NCI-H1436 (cell line): Measurements from ENCODE around the gene MED6.

Experiments
- DNase-seq: peaks from one replicate; lab custom pipeline; 2025; lab: John Stamatoyannopoulos, UW

Gene MED6, protein sequence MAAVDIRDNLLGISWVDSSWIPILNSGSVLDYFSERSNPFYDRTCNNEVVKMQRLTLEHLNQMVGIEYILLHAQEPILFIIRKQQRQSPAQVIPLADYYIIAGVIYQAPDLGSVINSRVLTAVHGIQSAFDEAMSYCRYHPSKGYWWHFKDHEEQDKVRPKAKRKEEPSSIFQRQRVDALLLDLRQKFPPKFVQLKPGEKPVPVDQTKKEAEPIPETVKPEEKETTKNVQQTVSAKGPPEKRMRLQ

DNA sequence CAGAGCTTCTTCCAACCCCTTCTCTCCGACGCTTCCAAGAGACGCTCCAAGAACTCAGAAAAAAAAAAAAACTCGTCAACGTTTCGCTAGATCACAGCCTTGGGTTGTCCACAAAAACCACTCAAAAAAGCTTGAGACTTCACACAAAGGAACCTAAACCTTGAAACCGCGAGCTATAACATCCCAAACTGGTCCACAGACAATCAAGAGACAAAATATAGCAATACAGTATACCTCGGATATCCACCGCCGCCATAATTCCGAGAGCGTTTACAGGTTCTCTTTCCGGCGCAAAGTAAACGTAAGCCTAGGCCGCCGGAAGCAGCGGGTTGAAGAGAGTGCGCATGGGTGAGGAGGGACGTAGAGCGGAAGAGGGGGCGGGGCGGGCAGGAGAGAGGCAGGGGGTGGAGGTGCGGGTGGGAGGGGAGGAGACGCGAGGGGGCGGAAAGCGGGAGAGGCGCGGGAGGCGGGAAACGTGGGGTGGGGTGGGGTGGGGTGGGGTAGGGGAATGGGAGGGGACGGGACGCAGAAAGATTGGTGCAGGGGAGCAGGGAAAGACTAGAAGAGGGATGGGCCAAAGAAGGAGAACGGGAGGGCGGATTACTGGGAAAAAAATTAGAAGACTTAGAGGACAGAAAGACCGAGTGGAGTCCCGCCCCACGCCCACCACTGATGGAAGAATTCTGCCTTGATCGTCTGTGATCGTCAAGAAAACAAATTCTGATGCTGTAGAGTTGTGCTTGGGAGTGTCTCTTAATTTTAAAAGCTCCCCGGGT lies at the start of gene MED6:
Gene MED6, minus strand, starts transcription at position 274 of the 776 bp plus-strand sequence. Its CDS starts 18 bp downstream, at position 256.
- DNase-seq = peak; percentile 94

DNA sequence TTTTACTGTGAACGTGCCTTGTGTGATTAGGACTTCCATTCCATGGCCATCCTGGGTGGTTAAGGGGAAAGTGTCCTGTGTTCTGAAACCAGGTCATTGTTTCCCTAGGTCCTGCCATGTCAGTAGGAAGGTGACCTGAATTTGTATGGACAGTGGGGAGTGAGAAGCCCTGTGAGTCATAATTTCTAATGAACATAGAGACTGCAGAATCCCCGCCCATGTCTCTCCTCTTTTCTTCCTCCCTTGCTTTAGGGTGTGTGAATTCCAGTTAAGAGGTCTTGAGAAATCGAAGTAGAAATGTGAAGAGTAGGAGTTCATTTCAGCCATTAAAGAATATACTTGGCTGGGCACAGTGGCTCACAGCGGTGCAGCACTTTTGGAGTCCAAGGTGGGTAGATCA lies 49.3 kb upstream of the MED6 start:
- DNase-seq = no peak

DNA sequence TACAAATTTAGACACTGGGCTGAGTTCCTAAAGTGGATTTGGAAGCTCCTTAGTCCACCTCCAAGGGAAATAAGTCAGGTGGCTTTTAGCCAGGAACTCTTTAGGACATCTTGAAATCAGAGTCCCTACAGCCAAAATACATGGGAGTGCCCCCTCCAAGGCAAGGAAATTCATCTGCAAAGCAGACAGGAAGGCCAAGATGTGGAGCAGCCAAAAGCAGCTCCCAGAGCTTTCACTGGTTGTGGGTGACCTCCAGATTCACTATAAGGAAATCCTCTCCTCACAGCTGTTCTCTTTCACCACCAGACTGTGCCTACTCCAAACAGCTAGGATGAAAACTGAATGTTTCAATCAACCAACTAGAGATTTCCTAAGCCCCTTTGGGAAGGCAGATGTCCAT lies 47.9 kb upstream of the MED6 start:
- DNase-seq = no peak

DNA sequence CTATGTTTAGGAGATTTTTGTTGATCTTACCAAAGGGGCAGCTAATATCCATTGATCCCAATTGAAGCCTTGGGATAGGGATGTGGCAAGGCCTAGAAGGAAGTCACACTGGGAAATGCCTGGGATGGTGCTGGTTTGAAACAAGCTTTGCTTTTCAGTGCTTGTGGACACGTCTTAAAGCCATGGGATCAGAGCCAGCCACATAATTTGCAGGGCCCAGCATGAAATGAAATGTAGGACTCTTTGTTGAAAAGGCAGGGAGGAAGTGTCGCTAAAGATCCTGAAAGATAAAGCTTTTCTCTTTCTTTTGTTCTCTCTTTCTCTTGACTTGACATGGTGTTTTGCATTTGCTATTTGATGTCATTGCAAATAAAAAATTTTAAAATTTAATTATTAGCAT lies 46.2 kb upstream of the MED6 start:
- no peak for DNase-seq

DNA sequence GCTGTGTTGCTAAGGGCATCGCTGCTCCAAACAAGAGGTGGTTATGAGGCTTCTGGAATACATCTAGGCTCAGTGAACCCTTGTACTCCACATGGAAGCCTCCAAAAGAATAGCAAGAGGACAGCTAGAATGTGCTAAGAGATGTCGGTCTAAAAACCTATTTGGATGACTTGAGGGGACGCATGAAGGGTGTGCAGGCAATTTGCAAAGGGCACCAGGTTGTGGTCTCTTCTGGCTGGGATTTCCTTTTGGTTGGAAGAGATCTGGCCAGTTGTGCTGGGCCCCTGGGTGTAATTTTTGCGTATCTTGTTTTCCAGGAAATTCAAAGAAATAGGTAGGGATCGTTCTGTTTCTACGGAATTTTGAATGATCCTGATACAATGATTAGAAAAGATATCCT lies 45.4 kb upstream of the MED6 start:
- no peak for DNase-seq

DNA sequence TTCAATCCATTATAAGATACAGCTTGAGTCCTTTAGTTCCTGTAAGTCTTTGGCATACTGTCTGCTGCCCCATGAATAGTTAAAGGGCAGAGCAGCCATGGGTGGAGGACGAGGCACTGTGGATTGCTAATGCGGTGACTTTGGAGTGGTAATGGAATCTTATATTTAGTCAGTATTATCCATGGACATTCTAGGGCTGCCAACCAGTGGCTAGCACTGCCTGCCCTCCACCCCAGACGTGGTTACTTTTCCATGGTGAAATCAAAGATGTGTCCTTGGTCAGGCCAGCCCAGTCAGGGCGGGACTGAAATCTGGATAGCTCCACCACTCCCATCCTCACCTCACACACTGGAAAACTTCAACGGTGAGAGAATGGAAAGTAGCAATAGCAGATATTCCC lies 43.5 kb upstream of the MED6 start:
- DNase-seq = no peak

DNA sequence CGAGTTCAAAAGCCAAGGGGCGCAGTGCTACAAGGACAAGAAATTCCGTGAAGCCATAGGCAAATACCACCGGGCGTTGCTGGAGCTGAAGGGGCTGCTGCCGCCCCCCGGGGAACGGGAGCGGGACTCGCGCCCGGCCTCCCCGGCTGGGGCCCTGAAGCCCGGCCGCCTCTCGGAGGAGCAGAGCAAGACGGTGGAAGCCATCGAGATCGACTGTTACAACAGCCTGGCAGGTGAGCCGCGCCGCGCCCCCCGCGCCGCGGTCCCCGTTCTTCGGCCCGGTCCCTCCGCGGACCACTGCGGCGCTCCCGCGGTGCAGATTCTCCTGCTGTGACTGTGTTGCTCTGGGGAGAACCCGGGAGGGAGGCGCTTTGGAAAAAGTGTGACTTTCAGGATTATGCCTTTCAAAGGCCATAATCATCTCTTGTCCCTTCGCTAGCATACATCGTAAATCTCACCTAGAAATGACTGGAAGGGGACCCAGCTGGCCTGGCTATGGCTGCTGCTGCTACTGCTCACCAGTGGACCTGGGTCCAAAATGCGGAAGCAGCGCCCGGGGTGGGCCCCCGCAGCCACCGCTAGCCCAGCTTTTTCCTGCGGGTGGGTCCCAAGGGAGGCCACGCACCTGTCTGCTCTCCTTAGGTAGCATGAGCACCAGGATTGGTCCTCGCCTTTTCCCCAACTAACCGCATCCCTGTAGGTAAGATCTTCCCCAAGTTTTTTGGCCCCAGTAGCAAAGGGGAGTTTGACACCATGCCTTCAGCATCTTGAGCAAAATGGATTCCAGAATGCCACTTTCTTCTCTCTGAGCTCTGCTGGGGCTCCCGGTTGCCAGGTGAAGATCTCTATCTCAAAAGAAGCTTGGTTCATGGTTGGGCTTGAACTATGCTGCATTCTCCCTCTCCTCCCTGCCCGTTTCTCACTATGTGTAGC lies 42.1 kb upstream of the MED6 start:
- DNase-seq = peak; percentile 19

DNA sequence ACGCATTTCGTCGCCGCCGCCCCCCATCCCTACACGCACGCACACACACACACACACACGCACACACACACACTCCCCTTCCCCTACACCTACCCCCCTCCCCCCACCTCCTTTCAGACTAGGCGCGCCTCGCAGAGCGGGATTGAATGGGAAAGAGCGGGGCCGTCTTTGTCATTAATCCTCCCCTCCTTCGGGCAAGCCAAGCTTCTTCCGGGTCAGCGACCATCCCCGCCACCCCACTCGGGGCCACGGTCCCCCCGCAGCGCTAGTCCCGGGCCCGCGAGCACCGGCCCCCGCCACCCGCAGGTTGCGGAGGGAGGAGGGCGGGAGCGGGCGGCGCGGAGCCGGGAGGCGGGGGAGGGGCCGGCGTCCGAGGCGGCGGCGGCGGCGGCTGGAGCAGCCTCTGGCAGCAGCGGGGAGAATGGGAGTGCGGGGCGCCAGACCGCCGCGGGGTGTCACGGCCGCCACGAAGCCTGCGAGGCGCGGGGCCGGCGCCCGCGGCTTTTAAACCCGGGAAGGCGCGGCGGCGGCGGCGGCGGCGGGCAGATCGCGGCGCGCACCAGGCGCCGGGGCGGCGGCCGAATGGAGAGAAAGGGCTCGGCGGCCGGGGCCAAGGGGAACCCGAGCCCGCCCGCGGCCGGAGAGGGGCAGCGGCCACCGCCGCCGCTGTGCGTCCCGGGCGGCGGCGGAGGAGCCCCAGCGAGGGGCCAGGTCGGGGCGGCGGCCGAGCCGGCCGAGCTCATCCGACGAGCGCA lies 41.3 kb upstream of the MED6 start, which contains the start of gene TTC9:
Gene TTC9, plus strand, starts transcription at position 369 of the 755 bp plus-strand sequence. Its CDS starts 214 bp downstream, at position 583.
- DNase-seq = peak; percentile 42

DNA sequence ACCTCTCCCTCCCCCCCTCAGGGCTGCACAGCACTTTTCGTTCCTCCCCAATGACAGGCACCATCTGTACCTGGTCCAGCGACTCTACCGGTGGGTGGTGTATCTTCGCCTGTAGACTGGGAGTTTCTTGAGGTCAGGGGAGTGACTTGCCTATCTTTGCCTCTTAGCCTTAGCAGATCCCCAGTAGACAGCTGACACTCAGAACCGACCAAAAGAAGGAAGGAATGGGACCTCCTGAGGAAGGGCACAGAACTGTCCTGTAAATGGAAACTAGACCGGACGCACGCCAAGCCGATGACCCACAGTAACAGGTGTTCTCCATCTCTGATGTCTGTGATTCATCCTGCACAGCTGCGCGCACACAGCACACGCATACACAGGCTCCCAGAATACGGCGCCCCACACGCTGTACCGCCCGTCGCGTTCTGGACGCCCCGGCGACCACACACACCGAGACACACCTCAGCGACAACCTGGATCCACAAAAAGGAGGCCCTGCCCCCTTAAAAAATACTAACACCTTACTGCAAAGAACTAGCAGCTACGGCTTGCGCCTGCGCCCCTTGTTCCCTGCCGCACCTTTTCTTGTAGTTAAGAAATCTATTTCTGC lies 40.6 kb upstream of the MED6 start:
- peak; percentile 42 for DNase-seq

DNA sequence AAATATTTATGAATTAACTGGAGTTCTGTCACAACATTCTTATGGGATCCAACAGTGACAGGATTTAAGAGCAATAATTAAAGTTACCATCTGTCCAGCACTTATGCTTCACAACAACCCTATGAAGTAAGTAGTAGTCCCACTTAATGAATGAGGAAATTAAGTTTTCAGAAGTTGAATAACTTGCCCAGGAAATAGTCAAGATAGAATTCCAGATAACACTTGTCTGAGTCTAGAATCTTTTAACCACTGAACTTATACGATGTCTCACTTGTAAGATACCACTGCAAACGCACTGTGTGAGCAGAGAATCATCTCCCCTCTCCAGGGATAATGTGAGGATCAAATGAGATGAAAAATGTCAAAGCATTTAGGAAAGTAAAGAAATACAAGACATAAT lies 38.0 kb upstream of the MED6 start:
- DNase-seq = no peak

DNA sequence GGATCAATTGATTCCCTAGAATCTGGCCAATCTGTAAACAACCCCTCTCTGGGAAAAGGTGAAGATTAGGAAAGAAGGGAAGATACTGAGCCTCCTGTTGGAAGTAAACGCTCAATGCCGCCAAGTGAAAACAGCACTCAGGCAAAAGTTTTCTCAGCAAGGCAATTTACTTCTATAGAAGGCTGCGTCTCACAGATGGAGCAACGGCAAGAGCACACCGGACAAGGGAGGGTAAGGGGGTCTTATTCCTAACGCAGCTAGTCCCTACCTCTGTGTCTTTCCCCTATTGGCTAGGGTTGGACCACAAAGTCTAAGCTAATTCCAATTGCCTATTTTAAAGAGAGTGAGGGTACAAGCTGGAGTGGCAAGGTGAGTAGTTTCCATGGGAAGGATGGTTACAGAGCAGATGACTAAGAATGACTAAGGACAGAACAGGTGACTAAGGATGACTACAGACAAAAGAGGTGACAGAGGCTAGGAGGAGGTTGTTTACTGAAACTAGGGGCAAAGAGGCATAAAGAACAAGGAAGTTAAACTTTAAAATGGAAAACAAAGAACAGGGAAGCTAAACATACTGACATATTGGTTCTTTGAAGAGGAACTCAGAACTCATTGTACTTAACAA lies 35.6 kb upstream of the MED6 start:
- DNase-seq = no peak

DNA sequence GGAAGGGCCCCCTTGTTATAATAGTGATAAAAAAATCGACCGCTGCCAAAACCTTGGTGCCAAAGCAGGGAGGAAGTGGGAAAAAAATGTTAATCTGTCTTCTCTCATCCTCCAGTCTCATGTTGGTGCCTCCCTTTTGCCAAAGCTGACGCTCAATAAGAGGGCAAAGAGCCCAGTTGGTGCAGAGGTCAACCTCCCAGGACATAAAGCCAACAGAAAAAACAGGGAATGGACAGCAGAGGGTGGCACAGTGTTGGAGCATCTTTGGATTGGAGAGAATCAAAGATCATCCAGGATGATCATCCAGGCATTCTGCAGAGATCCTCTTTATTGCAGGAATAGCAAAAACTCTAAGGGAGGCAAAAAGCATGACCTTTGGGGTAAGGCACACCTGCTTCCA lies 31.5 kb upstream of the MED6 start:
- no peak for DNase-seq

DNA sequence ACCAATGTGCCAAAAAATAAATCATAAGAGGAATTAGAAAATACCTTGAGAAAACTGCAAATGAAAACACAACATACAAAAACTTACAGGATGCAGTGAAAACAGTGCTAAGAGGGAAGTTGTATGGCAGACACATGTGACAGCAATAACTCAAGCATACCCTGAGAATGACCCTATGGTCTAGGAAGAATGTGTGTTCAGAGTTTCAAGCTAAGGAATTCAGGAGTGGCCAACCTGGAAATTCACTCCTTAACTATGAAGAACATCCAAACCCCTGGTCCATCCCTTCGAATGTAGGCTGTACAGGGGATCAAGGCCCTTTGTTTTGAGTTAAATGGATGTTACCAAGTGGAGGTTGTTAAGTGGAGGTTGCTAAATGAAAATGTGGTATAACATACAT lies 24.5 kb upstream of the MED6 start:
- DNase-seq = no peak

DNA sequence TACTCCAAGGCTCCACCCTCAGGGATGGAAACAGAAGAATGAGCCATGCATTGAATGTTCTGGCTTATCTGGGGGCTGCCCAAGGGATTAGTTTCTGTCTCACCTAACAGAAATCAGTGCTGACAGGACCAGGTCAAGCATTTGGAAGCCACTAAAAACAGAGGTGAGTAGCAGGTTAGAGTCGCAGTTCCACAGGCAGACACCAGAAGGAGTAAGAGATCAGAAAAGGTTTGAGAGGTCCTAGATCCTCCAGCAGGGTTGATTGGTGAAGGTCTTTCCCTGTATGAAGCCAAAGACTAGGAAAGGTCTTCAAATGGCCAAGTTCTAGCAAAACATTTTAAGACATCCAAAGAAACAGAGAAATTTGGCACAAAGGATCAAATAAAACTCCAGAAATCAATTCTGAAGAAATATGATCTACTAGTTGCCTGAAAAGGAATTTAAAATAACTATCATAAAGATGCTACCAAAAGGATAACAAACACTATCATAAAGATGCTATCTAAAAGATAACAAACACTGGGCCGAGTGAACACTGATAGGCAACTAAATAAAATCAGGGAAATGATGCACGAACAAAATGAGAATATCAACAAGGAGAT lies 21.8 kb upstream of the MED6 start:
- DNase-seq = peak; percentile 11

DNA sequence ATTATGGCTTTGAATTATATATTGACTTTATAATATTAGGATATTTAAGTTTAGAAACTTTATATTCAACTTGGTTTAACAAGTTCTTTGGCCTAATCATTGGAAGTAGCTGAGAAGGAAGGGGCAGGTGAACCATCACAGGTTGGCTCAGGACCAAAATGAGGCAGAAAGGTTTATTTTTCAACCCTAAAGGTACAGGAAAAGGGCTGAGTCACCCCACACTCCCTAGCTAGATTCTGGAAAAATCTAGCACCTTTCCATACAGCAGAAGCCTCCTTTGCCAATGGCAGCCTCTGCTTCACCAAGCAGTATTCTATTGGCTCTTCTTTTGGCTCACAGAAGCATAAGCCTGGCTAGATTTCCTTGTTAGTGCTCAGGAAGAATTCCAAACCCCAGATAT lies 19.3 kb upstream of the MED6 start:
- DNase-seq = no peak

DNA sequence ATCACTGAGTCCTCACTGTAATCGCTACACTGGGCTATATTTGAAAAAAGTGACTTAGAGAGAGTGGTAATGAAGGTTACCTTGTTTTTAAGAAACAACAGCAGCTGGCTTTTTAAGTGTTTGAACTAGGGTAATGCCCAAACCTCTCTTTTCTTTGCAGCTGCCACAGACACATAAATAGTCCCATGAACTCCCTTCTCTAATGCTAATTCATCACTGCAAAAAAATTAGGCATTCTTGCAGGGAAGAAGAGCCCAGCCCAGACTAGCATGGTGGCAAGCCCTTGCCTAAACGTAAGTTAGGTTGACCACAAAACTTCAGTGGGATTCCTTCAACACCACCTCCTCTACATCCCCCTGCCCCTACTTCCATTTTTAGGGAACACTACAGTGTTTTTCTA lies 17.9 kb upstream of the MED6 start:
- no peak for DNase-seq

DNA sequence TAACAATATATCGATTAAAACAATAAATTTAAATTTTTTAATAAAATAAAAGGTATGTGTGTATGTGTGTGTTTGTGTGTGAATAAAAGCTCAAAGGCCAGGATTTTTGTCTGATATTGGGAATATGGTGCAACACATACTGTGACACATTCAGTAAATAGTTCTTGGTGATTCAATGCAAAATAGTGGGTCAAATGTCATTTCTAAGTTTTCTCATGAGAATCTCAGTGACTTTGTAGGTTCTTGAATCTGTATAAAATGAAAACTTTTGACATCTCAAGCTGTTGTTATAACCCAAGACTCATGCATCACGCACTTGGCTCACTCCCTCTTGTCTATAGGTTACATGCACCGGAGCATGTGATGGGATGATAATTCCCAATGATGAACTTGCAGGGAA lies 16.2 kb upstream of the MED6 start:
- DNase-seq = no peak

DNA sequence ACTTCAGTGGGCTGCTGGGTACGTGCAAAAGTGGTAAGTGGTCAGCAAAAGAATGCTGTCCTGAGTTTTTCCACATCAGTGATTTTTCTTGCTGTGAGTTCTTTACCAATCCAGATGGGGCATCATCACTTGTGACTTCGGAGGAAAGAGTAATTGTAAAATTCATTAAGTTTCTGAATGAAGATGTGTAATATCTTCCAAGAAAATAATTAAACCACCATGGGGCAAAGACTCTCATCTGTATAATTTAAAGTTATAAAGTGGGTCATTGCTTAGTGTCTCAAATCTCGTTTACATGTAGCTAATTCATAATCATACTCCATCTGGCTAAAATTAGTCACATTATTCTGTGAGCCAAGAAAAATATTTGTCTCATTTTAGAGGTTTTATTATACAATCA lies 10.8 kb upstream of the MED6 start:
- no peak for DNase-seq

DNA sequence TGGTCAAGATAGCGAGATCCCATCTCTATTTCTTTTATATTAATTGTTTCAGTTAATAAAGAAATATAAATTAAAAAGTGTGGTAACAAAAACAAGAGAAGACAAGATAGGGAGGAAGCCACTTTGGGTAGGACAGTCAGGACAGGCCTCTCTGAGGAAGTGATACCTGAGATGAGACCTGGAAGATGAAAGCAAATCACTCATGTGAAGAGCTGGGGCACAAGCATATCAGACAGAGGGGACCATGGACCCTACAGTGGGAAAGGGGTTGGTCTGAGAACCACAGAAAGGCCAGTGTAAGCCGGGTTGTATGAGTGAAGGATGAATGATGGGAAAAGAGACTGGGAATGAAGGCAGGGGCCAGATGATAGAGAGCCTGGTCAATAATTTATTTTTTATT lies 1.8 kb upstream of the MED6 start:
- DNase-seq = no peak

DNA sequence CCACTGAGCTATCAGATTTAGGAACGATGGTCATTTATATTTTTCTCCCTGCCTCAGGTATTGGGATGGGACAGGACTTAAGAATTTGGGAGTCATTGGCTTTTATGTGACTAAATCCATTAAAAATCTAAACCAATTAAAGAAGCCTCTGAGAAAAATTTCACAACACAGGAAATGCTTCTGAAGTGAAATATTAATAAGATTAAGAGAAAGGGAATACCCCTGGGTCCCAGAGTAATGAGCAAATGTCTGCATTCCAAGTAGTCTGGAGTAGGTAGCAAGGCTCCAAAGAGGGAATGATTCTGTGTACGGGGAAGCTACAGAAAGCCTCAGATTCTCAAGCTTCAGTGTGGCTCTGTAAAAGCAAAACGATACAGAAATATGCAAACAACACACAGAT lies 707 bp upstream of the MED6 start:
- no peak for DNase-seq

DNA sequence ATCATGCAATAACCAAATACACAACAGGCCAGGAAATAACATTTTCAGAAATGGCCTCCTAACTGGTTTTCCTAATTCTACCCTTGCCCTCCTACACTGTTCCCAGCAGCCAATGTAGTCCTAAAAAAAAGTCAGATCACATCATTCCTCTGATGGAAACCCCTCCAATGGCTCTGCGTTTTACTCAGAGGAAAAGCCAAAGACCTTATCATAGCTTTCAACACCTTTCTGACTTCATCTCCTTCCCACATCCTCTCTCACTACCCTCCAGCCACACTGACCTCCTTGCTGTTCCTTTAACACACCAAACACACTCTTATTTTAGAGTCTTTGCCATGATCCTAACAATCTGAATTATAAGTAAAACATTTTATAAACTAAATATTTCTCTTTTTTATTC lies 1.1 kb downstream of the MED6 start:
- DNase-seq = no peak
